Activated CD4-positive, alpha-beta T cell treated with anti-CD3 and anti-CD28 coated beads for 48 hours (primary cell): ENCODE measurements around the gene TSPAN4.
A peak's percentile ranks its signal among the peaks of the same experiment; 100 is the strongest.

Experiments used
- DNase-seq: peaks from one replicate; pipeline ENCODE4 v3.0.0-alpha.2; 2020

The TSPAN4 gene

DNA sequence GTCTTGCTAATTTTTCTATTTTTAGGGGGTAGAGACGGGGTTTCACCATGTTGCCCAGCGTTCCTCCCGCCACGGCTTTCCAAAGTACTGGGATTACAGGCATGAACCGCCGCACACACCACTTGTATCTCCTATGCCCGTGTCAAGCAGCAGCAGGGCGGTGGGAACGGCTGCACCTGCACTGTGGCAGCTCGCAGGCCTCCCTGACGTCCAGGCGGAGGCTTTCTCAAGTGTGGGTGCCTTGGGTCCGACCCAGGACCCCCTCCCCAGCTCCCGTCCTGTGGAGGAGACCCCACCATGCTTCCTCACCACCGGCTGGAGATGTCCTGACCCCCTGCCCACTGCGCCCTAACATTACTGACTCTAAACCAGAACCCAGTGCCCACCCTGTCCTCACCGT lies 25.7 kb downstream of the TSPAN4 start:
- DNase-seq = no peak

DNA sequence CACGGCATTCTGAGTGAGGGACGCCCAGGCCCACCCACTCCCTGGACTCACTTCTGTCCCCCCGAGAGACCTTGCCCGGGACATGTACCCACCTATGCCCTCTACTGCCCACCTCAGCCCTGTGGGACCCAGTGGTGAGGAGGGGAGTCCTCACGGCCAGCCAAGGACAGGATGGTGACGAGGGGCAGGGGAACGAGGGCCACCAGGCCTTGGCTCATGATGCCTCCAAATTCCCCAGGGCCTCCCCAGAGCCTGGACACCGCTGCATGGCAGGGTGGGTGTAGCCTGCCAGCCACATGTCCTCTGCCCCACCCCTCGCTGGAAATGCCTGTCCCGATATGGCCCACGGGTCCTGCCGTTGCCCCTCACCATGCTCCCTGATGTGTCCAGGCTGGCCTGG lies 26.1 kb downstream of the TSPAN4 start:
- no peak for DNase-seq

DNA sequence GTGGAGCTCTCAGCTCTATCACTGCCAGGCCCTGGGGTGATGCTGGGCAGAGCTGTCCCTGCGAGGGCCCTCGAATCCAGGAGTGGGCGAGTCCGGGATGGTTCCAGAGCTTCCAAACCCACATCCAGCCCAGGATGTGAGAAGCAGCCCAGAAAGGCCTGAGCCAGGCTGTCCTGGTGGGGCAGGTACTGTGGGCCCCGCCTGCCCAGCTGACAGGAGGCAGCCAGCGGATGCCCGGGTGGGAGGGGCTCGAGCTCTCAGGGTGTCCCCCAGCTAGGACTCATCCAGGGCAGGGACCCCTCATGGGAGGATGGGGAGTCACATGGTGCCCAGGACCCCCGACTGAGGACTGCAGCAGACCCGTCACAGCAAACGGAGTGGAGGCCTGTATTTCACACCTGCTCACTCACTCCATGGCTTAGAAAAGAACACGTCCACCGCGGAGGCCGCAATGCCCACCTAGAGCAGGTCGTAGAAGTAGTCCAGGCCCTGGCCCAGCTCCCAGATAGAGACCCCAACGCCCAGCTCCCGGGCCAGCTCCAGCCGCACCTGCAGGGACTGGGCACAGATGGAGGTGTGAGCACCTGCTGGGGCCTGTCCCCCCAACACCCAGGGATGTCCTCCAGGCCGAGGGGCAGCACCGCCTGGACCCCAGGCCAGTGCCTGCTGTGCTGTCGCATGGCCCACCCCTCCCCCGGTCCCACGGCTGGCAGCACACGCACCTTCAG lies 26.9 kb downstream of the TSPAN4 start:
- no peak for DNase-seq

DNA sequence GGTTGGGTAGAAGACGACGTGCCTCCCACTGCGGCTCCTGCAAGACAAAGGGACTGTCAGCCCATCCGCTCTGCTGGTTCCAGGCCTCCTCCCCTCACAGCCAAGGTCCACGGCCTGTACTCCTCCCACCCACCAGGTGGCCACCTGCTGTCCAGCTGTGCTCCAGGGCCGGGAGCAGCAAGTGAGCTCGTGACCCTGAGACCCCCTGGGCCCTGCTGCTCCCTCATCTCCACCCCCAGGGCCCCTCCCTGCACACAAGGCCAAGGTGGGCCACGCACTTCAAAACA lies 27.4 kb downstream of the TSPAN4 start:
- no peak for DNase-seq

DNA sequence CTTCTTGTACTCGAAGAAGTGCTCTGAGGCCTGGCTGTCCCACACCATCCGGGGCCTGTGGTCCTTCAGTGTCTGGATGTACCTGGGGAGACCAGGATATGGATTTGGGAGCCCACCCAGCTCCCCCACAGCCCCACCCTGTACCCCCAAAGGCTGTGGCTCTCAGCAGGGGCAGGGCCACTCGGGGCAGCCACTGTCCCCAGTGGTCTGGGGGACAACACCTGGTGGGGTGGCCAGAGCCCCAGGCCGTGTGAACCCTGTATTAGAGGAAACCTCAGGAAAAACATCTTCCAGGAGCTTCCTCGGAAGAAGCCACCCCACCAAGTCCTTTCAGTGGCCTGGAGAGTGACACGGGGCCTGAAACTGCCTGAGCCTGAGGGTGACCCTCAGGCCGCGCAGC lies 27.8 kb downstream of the TSPAN4 start:
- no peak for DNase-seq

DNA sequence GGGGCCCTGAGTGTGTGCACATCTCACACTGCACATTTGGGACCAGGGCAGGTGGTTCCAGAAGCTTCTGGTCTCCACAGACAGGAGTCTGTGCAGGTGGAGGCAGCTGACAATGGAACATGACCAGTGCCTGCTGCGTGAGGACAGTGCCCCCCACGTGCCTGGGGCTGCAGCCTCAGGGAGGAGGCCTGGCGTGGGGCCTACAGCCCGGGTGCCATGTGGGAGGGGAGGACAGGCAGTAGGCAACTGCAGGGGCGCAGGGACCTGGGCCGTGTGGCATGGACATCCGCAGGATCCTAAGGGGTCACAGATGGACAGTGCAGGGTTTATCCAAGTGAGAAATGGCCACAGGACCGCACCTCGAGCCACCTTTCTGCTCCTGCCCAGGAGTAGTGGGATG lies 28.8 kb downstream of the TSPAN4 start:
- no peak for DNase-seq

DNA sequence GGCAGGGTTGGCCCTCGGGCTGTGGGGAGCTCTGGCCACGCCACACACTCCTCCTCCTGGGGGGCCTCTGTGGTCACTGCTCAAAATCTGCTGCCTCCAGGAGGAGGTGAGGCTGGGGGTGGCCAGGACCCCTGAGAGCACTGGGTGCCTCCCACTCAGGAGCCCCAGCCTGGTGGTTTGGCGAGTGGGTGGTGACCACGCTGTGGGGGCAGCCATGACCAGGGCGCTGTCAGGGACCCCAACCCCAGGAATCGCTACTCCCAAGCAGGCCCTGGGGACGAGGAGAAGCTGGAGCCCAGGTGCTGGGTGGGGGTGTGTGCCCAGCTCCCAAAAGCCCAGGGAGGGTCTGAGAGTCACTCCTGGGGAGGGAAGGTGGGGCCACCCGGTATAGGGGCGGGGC lies 30.1 kb downstream of the TSPAN4 start:
- no peak for DNase-seq

DNA sequence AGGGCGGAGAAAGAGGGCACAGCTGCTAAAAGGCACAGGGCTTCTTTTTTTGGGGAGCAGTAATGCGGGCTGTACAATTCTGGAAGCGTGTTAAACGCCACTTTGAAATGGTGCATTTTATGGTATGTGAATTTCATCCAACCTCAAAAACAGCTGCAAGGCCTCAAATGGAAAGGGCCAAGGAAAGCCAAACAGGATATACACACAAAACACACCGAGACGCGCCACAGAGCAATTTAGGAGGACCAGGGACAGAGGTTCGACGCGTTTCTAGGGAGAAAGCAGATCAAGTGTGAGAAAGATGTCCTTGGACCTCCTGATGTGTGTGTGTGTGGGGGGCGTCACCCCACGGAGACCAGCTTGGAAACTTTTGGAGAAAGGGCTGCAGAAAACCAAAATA lies 31.1 kb downstream of the TSPAN4 start:
- DNase-seq = no peak

DNA sequence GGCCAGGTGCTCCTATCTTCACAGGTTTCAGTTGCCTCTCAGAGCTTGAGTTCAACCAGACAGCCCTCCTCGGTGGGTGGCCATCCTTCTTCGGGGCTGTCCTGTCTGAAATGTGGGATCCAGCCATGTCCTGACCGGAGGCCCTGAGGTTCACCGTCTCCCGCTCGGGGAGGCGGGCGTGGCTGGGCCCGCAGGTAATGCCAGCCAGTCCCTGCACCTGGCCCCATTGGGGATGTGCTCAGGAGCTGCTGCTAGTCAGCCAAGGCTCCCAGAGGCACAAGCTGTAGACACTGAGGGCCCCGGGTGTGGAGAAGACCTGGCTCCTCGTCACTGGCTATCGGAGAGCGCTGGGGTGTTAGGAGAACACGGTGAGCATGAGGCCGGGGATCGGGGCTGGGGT lies 32.6 kb downstream of the TSPAN4 start:
- no peak for DNase-seq

DNA sequence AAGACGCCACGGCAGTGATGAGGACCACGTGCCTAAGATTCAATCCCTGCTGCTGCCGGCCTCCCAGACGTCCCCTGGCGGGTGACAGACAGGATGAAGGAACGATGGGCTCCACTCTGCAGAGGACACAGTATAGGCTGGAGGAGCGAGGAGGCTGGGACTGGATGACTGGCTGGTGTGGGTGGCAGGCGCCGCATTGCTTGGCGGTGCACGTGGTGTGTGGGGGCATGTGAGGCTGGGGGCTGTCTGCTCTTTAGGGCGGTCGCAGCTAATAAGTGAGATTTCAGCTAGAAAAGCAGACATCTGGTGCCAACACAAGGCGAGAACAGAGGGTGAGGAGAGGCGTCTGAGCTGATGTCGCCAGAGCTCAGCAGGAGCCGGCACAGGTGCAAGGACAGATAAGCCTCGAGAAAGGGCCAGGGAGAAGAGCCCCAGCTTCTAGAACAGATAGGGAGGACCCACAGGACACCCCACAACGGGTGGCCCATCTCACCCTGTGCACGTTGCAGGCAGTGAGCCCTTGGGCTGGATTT lies 33.2 kb downstream of the TSPAN4 start:
- DNase-seq = no peak

DNA sequence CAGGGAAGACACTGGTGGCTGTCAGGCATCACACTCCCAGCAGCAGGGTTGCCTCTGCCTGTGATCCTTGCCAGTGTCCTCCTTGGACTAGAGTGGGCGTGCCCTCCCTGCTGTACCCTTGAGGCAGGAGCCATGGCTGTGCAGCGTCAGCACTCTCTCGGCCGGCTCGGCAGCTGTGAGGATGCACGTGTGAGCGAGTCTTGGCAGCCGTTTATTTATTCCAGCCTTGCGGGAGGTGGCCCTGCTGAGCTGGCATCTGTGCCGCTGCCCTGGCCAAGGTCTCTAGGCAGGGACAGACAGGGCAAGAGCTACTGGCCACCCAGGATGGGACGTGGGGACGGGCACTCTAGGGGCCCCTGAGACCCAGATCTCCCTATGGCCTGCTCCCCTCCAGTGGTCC lies 33.9 kb downstream of the TSPAN4 start:
- DNase-seq = no peak

DNA sequence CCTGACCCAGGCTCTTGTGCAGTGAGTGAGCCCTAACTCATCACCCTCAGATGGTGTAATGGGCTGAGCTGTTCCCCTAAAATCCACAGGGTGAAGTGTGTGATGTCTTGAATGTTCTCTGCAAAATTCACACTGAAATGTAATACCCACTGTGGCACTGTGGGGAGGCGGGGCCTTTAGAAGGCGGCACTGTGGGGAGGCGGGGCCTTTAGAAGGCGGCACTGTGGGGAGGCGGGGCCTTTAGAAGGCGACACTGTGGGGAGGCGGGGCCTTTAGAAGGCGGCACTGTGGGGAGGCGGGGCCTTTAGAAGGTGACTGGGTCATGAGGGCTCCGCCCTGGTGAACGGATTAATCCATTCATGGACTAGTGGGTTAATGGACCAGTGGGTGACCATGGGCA lies 34.9 kb downstream of the TSPAN4 start:
- DNase-seq = peak; percentile 71

DNA sequence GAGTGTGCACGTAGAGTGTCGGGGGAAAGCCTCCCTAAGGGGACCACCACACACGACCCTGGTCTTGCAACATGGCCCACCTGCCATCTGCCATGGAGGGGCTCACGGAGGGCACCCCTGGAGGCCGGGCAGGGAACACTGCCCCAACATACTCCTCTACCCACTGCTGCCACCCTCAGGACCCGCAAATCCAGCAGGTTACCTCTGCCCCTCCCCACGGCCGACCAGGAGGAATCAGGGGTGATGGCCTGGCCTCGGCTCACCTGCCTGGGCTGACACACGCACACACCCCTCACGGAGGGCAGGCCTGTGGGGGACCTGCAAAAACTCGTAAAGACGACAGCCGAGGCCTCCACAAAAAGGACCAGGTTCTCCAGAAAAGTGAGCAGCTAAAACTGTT lies 37.8 kb downstream of the TSPAN4 start:
- DNase-seq = no peak

DNA sequence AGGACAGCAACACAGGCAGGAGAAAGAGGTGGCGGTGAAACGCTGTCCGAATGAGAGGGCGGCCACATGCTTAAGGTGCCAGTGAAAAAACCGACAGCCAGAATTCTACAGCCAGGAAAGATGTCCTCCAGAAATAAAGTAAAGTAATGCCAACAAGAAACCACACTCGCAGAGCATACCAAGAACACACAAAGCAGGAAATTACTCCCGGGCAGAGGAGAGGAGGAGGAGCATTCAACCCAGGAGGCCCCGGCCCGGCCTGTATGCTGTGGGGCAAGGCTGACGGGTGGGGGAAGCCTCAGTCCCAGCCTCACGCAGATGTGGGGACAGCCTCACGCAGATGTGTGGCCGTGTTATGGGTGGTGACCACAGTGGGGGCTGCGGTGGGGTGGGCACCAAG lies 39.9 kb downstream of the TSPAN4 start:
- DNase-seq = no peak

DNA sequence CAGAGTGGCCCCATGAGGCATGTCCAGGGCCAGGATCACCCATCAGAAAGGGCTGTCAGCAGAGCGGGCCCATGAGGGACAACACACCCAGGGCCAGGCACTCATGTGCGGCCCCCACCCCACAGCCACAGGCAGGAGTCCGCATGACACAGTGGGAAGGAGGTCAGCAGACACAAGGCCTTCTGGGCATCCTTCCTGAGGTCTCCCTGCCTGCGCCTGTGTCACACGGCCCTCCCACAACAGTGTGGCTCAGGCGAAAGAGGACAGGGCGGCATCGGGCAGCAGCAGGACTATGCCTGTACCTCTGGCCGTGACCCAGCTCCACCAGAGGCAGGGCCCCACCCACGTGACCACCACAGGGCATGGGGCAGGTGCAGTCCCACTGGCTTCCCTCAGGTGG lies 40.9 kb downstream of the TSPAN4 start:
- no peak for DNase-seq

DNA sequence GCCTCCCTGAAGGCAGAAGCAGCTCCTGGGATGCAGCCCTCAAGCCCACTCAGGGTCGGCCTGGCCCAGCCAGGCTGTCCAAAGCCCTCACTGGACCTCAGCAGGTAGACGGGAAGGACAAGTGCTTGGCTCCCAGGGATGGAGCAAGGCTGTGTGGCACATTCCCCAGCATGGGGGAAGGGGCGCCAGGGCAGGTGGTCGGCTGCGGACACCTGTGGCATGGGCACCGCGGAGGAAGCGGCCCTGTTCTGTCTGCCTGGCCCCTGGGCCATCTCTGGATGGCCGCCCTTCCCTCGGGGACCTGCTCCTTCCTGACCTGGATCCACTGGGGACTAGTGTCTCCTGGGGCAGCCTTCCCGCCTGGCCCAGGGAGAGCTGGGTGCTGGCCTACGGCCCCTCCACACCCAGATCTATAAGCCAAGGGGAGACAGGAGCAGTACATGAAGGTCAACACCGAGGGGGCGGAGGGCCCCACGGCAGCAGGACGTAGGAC lies 42.0 kb downstream of the TSPAN4 start:
- DNase-seq = no peak

DNA sequence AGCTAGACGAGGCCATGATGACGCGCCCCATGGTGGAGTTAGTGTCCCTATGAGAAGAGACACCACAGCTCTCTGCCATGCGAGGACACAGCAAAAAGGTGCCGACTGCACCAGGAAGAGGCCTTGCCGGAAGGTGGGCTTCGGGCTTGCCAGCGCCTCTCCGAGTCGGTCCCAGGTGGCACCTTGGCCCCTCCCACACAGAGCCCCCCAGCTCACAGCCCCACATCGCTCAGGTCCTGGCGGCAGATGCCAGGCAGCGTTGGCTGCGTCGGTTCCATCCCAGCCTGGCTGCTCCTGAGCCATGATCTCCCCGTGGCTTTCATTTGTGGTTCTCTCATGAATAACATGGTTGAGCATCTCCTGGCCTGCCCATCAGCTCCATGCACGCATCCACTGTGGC lies 43.9 kb downstream of the TSPAN4 start:
- no peak for DNase-seq

DNA sequence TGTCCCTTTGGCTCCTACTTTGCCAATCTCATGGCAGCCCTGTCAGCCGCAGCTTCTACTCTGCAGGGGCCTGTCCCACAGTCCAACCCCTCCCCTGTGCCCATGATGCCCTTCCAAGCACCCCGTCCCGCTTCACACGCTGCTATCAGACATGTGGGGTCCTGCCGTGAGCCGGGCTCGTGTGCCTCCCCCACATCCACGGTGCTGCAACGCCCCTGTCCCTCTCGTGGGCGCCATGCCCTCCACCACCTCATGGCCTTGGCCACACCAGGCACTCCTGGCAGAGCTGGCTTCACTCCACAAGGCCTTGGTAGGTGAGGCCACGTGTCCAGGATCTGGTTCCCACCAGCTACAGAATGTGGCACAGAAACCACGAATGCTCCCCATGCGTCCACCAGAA lies 44.9 kb downstream of the TSPAN4 start:
- DNase-seq = no peak

DNA sequence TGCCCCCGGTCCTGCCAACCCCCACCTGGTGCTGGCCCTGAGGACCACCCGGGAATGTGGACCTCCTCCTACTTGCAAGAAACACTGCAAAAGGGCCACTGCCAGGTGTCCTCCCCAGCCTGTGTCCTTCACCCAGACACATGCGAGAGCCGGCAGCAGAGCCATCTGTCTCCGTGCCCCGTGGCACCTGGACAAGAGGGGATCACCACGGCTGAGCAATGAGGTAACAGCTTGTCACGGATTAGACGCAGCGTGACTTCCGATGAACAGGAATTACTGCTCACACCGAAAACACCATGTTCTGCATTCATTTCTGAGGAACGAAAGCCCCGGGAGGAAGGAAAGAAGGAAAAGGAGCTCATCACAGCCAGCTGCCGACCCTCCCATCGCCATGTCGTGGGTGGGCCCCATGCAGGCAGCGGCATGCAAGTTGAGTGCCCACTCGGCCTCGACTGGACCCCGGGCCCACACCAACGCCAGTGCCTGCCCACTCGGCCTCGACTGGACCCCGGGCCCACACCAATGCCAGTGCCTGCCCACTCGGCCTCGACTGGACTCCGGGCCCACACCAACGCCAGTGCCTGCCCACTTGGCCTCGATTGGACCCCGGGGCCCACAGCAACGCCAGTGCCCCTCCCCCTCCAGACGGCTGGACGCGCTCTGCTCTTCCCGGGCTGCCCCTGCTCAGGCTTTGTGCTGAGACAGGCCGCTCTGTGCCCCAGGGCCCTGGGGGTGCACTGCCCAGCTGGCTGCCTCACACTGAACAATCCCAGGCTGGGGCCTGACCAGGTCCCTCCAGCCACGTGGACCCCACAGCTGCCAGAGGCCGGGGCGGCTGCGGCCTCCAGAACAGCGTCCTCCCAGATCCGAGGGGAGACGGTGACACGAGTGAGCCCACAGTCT lies 45.9 kb downstream of the TSPAN4 start:
- DNase-seq = no peak

DNA sequence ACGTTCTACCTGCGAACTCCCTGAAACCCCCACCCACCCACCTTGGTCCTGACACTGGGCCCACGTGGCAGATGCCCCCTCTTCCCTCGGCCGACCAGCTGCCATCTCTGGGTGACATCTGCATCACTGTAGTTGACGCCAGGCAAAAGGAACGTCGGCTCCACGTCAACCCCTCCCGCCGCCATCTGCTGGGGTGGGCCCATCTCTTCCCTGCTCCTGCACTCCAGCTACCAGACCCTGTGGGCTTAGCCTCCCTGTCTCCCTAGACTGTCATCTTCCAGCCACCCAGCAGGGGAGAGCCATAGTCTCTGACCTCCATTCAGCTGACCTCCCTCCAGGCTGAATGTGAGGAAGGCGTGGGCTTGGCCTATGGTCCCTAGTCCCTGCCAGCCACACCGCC lies 46.6 kb downstream of the TSPAN4 start:
- DNase-seq = no peak

DNA sequence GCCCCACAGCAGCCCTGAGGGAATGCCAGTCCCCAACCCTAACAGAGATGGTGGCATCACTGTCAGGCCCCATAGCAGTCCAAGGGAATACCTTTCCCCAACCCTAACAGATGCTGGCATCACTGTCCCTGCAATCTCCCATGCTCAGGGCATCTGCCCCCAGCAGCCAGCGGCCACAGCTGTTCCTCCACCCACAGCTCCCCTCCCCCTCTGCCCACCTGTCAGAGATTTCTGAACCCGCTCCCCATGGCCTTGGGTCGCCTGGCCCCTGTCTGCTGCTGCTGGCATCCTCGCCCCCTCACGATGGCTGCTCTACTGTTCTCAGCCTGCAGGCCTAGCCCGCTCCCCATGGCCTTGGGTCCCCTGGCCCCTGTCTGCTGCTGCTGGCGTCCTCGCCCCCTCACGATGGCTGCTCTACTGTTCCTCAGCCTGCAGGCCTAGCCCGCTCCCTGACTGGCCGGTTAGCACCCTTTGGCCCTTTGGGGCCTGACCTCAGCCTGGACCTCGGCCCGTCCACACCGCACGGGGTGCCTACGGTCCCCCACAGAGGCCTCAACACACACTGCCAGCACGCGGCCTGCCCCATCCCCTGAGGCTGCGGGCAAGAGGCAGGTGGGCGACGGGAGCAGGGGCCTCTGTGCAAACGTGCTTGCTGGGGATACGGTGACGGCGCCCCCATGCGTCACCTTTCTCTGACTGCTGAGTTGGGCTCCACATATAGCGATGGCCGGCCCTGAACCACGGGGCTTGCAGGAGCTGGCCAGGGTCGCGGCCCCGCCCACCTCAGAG lies 47.2 kb downstream of the TSPAN4 start:
- no peak for DNase-seq

DNA sequence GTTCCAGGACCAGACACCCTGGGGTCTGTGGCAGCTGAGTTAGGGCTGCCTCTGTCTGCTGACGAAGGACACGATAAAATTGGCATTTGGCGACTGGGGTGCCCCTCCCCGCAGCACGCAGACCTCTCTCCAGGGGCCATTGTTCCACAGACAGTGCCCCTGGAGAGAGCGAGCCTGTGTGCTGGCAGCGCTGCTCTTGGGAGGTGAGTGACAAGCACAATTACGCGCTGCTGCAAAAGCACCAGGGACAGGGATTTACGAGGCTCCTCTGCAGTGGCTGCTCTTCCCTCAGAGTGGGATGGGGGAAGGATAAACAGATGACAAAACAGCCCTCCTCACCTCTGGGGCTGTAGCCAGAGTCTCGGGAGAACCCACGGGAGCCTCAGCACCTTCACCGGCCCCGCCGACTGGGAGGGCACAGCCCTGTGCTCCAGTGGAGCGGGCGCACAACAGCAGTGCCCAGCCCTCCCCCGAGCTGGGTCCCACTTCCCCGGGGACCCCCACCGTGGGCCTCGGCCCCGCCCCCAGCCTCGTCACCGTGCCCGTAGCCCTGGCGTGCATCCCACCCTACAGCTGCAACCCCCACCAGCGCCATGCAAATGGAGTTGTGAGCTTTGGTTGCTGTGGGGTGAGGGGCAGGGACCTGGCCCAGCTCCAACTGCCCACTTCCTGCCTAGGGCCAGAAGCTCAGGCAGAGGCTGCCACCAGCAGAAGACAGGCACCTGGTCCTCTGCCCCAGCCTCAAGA lies 48.3 kb downstream of the TSPAN4 start:
- no peak for DNase-seq
